Measurements from ENCODE around the gene SLC22A8.
"Not testable (repeated sequence)": the region's sequence is repeated elsewhere in the genome, so short reads cannot be mapped to it uniquely, and the experiment has no call there.

The SLC22A8 gene

GRCh38 chr11:62985041-62985750, 30.4 kb downstream of the SLC22A8 start:
- no peak for DNase-seq

- DNase-seq: no peak
These were observed 31.1 kb downstream of the SLC22A8 start, which contains the start of gene SLC22A6 for GRCh38 chr11:62984451-62984991. Gene SLC22A6, minus strand, starts transcription at chr11:62984967. Its CDS starts 277 bp downstream, at chr11:62984690.

- DNase-seq: no peak
These were observed 32.0 kb downstream of the SLC22A8 start for GRCh38 chr11:62983536-62984199.

- DNase-seq: no peak
These were observed 33.9 kb downstream of the SLC22A8 start for GRCh38 chr11:62981743-62982142.

- DNase-seq: no peak
These were observed 35.4 kb downstream of the SLC22A8 start for GRCh38 chr11:62980133-62980760.

GRCh38 chr11:62976109-62976508, 39.5 kb downstream of the SLC22A8 start:
- no peak for DNase-seq

GRCh38 chr11:62974848-62975522, 40.7 kb downstream of the SLC22A8 start:
- DNase-seq: peak; percentile 92

GRCh38 chr11:62965574-62965973, 50.1 kb downstream of the SLC22A8 start:
- DNase-seq: no peak

GRCh38 chr11:62962391-62962790, 53.2 kb downstream of the SLC22A8 start:
- no peak for DNase-seq

- DNase-seq: no peak
These were observed 54.5 kb downstream of the SLC22A8 start for GRCh38 chr11:62961017-62961570.

- DNase-seq: no peak
These were observed 56.1 kb downstream of the SLC22A8 start for GRCh38 chr11:62959422-62959980.

- no peak for DNase-seq
These were observed 56.9 kb downstream of the SLC22A8 start for GRCh38 chr11:62958547-62959421.

- DNase-seq: no peak
These were observed 58.5 kb downstream of the SLC22A8 start for GRCh38 chr11:62957147-62957546.

GRCh38 chr11:62954478-62954877, 61.2 kb downstream of the SLC22A8 start:
- DNase-seq: no peak

GRCh38 chr11:62953811-62954210, 61.8 kb downstream of the SLC22A8 start:
- DNase-seq: no peak

GRCh38 chr11:62948765-62949320, 66.8 kb downstream of the SLC22A8 start:
- DNase-seq: no peak

- DNase-seq: not testable (repeated sequence)
These were observed 70.1 kb downstream of the SLC22A8 start for GRCh38 chr11:62945538-62945937.

All from NCI-H1105 (cell line).